Suprapubic skin (tissue), 4 donors: ENCODE results near the gene RTL9. TPM values are rescaled to one million over a fixed set of nuclear protein-coding genes. Genes with fewer than 3 reads are reported as not detected.
A peak's percentile ranks its signal among the peaks of the same experiment; 100 is the strongest.
"Not testable (repeated sequence)": the region's sequence is repeated elsewhere in the genome, so short reads cannot be mapped to it uniquely, and the experiment has no call there.

Source experiments
- DNase-seq, 2 donors: peaks; one replicate each; pipeline ENCODE4 v3.0.0-alpha.2; 2019; ENCODE audit warnings: low spot score in 2 of 2
- H3K27ac ChIP-seq: fragments of 200-600 bp; sonication (generic); one replicate; pipeline ENCODE4 v1.5.1; 2019
- H3K27me3 ChIP-seq: fragments of 200-600 bp; sonication (generic); one replicate; pipeline ENCODE4 v1.5.1; 2019
- H3K36me3 ChIP-seq: fragments of 200-600 bp; sonication (generic); one replicate; pipeline ENCODE4 v1.5.1; 2019
- H3K4me1 ChIP-seq: fragments of 200-600 bp; sonication (generic); one replicate; pipeline ENCODE4 v1.5.1; 2019
- H3K4me3 ChIP-seq: fragments of 200-600 bp; sonication (generic); one replicate; pipeline ENCODE4 v1.5.1; 2019; ENCODE audit warnings: mild to moderate bottlenecking
- H3K9me3 ChIP-seq: fragments of 200-600 bp; sonication (generic); one replicate; pipeline ENCODE4 v1.5.1; 2019
- EP300 ChIP-seq: sonication (generic); formaldehyde crosslinking; IDR thresholded peaks from one replicate; pipeline ENCODE4 v1.6.1; 2017; ENCODE audit warnings: antibody characterized with exemption
- POLR2A ChIP-seq, 2 donors: fragments of 450-650 bp; IDR thresholded peaks; one replicate each; pipeline ENCODE4 v1.6.1; 2017; ENCODE audit warnings: antibody characterized with exemption in 2 of 2, mild to moderate bottlenecking in 2 of 2, moderate library complexity in 2 of 2
- POLR2AphosphoS5 ChIP-seq, 3 donors: sonication (generic); formaldehyde crosslinking; IDR thresholded peaks; one replicate each; pipeline ENCODE4 v1.6.1; 2017; ENCODE audit warnings: antibody characterized with exemption in 3 of 3
- WGBS: methylation state at CpG from one replicate; pipeline ENCODE4 v1.1.5; 2018; 5-methylcytosine and 5-hydroxymethylcytosine counted together
- total RNA-seq, 4 donors: library from RNA; depleted of rRNA; stranded (reverse); fragments of >200 nt; gene quantifications; one replicate each; pipeline ENCODE4 v1.1.0, GENCODE V29; 2016
- TF ChIP-seq, protein P1 (sequence below), 2 donors: fragments of 200-600 bp in 1 of 2; fragments of 450-650 bp in 1 of 2; sonication (generic) in 1 of 2; IDR thresholded peaks; one replicate each; pipeline ENCODE4 v1.5.1; 2016 to 2019; ENCODE audit warnings: antibody characterized with exemption in 2 of 2, mild to moderate bottlenecking in 1 of 2, moderate library complexity in 1 of 2

The RTL9 gene
- total RNA-seq, 4 donors from 2014 or later, result 0.16 TPM; not detected in 3

DNA sequence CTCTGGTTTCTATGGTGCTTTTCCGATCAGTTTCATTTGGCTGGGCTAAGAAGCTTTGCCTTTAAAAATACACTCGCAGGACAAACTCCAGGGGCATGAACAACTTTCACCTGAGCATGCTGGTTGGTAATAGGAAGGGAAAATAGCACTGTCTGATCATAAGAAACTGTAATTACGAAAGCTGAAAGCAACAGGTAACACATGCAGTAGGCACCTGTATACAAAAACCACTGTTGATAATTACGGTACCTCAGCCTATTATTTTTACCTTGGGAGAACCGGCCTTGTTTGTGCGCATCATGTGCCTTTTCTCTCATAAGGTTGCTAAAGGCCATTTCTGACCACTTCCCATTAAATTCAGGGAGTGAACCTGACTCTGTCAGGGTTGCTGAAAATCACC, 45.7 kb downstream of the RTL9 start:
- WGBS, result 85% methylated on average over 6 of the region's 6 CpGs
- H3K36me3 ChIP-seq, result no peaks in the 10 kb centered on the region
- peak overlapping the region; percentile 78 for H3K27ac ChIP-seq
- no peak overlapping the region for H3K4me3 ChIP-seq
- peaks cover 18% of the 10 kb centered on the region for H3K4me1 ChIP-seq
- no peaks in the 10 kb centered on the region for H3K9me3 ChIP-seq
- DNase-seq, result no peak
- TF ChIP-seq POLR2AphosphoS5 (IDR thresholded peaks at IDR 0.05), result no peak
- TF ChIP-seq POLR2A (IDR thresholded peaks at IDR 0.05), result no peak
- no peaks in the 10 kb centered on the region for H3K27me3 ChIP-seq

DNA sequence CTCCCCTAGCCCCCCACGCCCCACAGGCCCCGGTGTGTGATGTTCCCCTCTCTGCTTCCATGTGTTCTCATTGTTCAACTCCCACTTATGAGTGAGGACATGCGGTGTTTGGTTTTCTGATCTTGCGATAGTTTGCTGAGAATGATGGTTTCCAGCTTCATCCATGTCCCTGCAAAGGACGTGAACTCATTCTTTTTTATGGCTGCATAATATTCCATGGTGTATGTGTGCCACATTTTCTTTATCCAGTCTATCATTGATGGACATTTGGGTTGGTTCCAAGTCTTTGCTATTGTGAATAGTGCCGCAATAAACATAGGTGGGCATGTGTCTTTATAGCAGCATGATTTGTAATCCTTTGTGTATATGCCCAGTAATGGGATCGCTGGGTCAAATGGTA, 47.6 kb downstream of the RTL9 start:
- WGBS, result 93% methylated on average over 7 of the region's 7 CpGs
- not testable (repeated sequence) for H3K9me3 ChIP-seq, H3K27ac ChIP-seq, DNase-seq, H3K4me3 ChIP-seq, H3K36me3 ChIP-seq, H3K27me3 ChIP-seq
- peaks cover 18% of the 10 kb centered on the region for H3K4me1 ChIP-seq

DNA sequence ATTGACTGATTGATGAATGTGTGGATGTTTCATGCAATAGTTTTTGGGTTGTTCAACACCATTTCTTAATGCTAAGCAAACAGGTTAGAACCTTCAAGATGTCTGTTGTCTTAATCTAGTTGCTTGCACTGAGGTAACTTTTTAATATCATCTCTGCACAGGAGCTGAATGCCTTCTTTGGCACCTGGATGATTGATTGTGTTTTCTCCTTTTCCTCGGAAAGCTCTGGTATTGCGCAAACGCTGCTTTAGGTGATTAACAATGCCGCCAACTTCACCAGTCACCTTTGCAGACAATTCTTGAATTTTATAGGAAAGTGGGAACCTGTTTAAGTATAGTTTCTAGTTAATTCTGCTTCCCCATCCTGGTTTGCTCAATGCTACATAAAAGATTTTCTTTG, 48.2 kb downstream of the RTL9 start:
- WGBS, result 60% methylated on average over 4 of the region's 4 CpGs
- no peak for DNase-seq
- no peaks in the 10 kb centered on the region for H3K27me3 ChIP-seq

DNA sequence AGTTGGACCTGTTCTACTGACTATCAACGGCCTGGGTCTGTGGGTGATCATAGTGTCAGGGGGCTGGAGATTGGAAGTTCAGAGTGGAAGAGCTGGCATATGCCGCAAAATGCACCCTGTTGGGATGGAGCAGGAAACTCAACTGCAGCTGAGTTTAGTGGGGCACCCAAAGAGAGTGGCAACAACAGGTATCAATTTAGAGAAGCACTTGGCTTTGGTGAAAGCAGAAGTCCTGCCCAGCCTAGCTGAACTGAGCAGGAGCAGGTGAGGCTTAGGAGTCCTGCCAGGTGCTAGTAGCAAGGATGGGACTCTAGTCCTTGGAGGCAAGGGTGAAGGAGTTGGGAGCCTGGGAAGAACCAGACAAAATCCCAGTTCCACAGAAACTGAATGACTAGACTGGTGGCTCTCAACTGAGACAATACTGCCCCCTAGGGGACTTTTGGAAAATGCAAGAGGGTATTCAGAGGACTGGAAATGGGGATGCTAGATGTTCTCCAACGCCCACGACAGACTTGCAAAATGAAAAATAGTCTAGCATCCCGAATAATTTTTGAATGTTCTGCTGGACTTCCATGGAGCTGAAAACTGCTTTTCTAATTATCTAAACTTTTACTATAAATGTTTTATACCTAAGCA, 49.4 kb downstream of the RTL9 start:
- peaks cover 9% of the 10 kb centered on the region for H3K4me1 ChIP-seq
- H3K36me3 ChIP-seq, result no peaks in the 10 kb centered on the region
- no peak for DNase-seq
- no peaks in the 10 kb centered on the region for H3K9me3 ChIP-seq
- 38% methylated on average over 5 of the region's 5 CpGs for WGBS
- H3K27me3 ChIP-seq, result no peaks in the 10 kb centered on the region
- no peak overlapping the region for H3K27ac ChIP-seq
- no peak overlapping the region for H3K4me3 ChIP-seq
- no peak for TF ChIP-seq EP300
- TF ChIP-seq, protein P1, sequence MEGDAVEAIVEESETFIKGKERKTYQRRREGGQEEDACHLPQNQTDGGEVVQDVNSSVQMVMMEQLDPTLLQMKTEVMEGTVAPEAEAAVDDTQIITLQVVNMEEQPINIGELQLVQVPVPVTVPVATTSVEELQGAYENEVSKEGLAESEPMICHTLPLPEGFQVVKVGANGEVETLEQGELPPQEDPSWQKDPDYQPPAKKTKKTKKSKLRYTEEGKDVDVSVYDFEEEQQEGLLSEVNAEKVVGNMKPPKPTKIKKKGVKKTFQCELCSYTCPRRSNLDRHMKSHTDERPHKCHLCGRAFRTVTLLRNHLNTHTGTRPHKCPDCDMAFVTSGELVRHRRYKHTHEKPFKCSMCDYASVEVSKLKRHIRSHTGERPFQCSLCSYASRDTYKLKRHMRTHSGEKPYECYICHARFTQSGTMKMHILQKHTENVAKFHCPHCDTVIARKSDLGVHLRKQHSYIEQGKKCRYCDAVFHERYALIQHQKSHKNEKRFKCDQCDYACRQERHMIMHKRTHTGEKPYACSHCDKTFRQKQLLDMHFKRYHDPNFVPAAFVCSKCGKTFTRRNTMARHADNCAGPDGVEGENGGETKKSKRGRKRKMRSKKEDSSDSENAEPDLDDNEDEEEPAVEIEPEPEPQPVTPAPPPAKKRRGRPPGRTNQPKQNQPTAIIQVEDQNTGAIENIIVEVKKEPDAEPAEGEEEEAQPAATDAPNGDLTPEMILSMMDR (IDR thresholded peaks at IDR 0.05), result peak; percentile 48 to 55

More for the DNA sequence above, 48.2 kb downstream of the RTL9 start:
- no peak for TF ChIP-seq POLR2A (IDR thresholded peaks at IDR 0.05)
- TF ChIP-seq, protein P1 (IDR thresholded peaks at IDR 0.05), result no peak
- TF ChIP-seq EP300, result no peak
- no peak for TF ChIP-seq POLR2AphosphoS5 (IDR thresholded peaks at IDR 0.05)
- H3K4me1 ChIP-seq, result peaks cover 18% of the 10 kb centered on the region
- H3K36me3 ChIP-seq, result no peaks in the 10 kb centered on the region
- no peak overlapping the region for H3K27ac ChIP-seq
- no peak overlapping the region for H3K4me3 ChIP-seq
- H3K9me3 ChIP-seq, result no peaks in the 10 kb centered on the region

Other genes with a start within 250 kb of the RTL9 start
- 10 to 100 TPM in 3 of 4 donors, 1 to 10 TPM in 1; 7.4 to 18.9 (median 12.6) TPM for gene AMMECR1, start 40.8 kb upstream of the RTL9 start, total RNA-seq